Naive B cell (primary cell): ENCODE data around the gene RHCE. TPM values are rescaled to one million over a fixed set of nuclear protein-coding genes. Genes with fewer than 3 reads are reported as not detected.
A peak's percentile ranks its signal among the peaks of the same experiment; 100 is the strongest.
"Not testable (repeated sequence)": the region's sequence is repeated elsewhere in the genome, so short reads cannot be mapped to it uniquely, and the experiment has no call there.

Experiments used
- ATAC-seq, 2 donors: fragments of 150-1000 bp; cut with Tn5 transposase; 2 replicates each; pipeline ENCODE4 v1.10.0; 2021; ENCODE audit warnings: low read depth in 2 of 2, mild to moderate bottlenecking in 2 of 2, moderate library complexity in 2 of 2
- DNase-seq: peaks from one replicate; pipeline ENCODE4 v3.0.0; 2022
- H3K27ac Mint-ChIP-seq, 6 donors: one replicate each; pipeline ENCODE4 v1.8.0; 2020 to 2022; ENCODE audit warnings: mild to moderate bottlenecking in 6 of 6, mixed read lengths in 6 of 6, moderate library complexity in 5 of 6, inconsistent platforms in 2 of 6
- H3K27me3 Mint-ChIP-seq, 3 donors: one replicate each; pipeline ENCODE4 v1.8.0; 2021 to 2022; ENCODE audit warnings: mixed read lengths in 3 of 3, mild to moderate bottlenecking in 1 of 3
- H3K36me3 Mint-ChIP-seq, 2 donors: one replicate each; pipeline ENCODE4 v1.8.0; 2020 to 2022; ENCODE audit warnings: mixed read lengths in 2 of 2, inconsistent platforms in 1 of 2, mild to moderate bottlenecking in 1 of 2
- H3K4me1 Mint-ChIP-seq, 3 donors: one replicate each; pipeline ENCODE4 v1.8.0; 2020 to 2022; ENCODE audit warnings: mixed read lengths in 3 of 3, inconsistent platforms in 1 of 3, mild to moderate bottlenecking in 1 of 3, moderate library complexity in 1 of 3
- H3K4me3 Mint-ChIP-seq, 8 donors: one replicate each; pipeline ENCODE4 v1.8.0; 2020 to 2022; ENCODE audit warnings: mild to moderate bottlenecking in 8 of 8, mixed read lengths in 8 of 8, moderate library complexity in 8 of 8, inconsistent platforms in 2 of 8
- H3K9me3 Mint-ChIP-seq, 7 donors: one replicate each; pipeline ENCODE4 v1.8.0; 2020 to 2022; ENCODE audit warnings: mixed read lengths in 7 of 7, mild to moderate bottlenecking in 5 of 7, inconsistent platforms in 2 of 7, moderate library complexity in 1 of 7
- polyA plus RNA-seq, 6 donors: library from polyadenylated mRNA; unstranded; fragments of 300-500 nt; fragmentation: Illumina TruSeq; gene quantifications; one replicate each; pipeline ENCODE4 v1.2.3, GENCODE V29; 2021; ENCODE audit warnings: low read depth in 6 of 6

The RHCE gene
- polyA plus RNA-seq, 6 donors from 2014 or later: 0.23 to 0.70 (median 0.28) TPM; not detected in 3

GRCh38 chr1:25445993-25446538 lies 25.4 kb upstream of the RHCE start:
- peak overlapping the region in 2 of 6 donors; percentile 14 to 96 for H3K27ac Mint-ChIP-seq
- no peak overlapping the region for H3K4me3 Mint-ChIP-seq
- no peaks in the 10 kb centered on the region for H3K27me3 Mint-ChIP-seq
- DNase-seq (no peak), ATAC-seq (no peak)
- peaks cover 15 to 29% (median 21%) of the 10 kb centered on the region in 3 donors for H3K4me1 Mint-ChIP-seq
- no peaks in the 10 kb centered on the region for H3K9me3 Mint-ChIP-seq
- H3K36me3 Mint-ChIP-seq: no peaks in the 10 kb centered on the region

GRCh38 chr1:25444604-25445003 lies 24.0 kb upstream of the RHCE start:
- H3K27me3 Mint-ChIP-seq, H3K9me3 Mint-ChIP-seq, H3K36me3 Mint-ChIP-seq, H3K4me3 Mint-ChIP-seq, DNase-seq, ATAC-seq: not testable (repeated sequence)
- Mint-ChIP-seq H3K27ac (peak overlapping the region in 1 of 6 donors; percentile 93), H3K4me1 (peaks cover 20 to 25% (median 21%) of the 10 kb centered on the region in 3 donors)

- Mint-ChIP-seq H3K36me3 (no peaks in the 10 kb centered on the region), H3K27me3 (no peaks in the 10 kb centered on the region), H3K27ac (peak overlapping the region in 3 of 6 donors; percentile 29 to 88 (median 51)), H3K4me3 (peak overlapping the region in 1 of 8 donors; percentile 43), H3K9me3 (no peaks in the 10 kb centered on the region), H3K4me1 (peaks cover 20 to 25% (median 21%) of the 10 kb centered on the region in 3 donors)
- DNase-seq: no peak
- ATAC-seq: no peak
Observed at GRCh38 chr1:25443030-25443699, 22.5 kb upstream of the RHCE start.

- H3K27ac Mint-ChIP-seq: peak overlapping the region in 3 of 6 donors; percentile 5 to 34 (median 7)
Observed at GRCh38 chr1:25442178-25442577, 21.6 kb upstream of the RHCE start.

DNA sequence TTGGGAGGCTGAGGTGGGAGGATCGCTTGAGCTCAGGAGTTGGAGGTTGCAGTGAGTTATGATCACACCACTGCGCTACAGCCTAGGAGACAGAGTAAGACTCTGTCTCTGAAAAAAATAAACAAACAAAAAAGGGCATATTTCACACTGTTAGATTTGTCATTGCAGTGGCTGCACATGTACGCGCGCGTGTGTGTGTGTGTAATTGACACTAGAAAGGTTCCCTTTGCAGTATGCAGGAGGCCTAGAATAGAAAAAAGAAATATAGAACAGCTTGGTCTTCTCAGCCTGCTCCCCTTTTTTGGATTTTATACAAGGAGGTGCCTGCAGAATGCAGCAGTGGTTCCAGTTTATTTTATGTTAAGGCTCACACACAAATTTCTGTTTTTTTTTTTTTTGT lies 18.7 kb upstream of the RHCE start:
- Mint-ChIP-seq H3K27me3 (no peaks in the 10 kb centered on the region), H3K4me1 (peaks cover 36 to 52% (median 45%) of the 10 kb centered on the region in 3 donors), H3K36me3 (no peaks in the 10 kb centered on the region), H3K4me3 (no peak overlapping the region), H3K27ac (no peak overlapping the region), H3K9me3 (no peaks in the 10 kb centered on the region)
- ATAC-seq (no peak), DNase-seq (no peak)

More at GRCh38 chr1:25442178-25442577, 21.6 kb upstream of the RHCE start:
- no peak for ATAC-seq
- no peak overlapping the region for H3K4me3 Mint-ChIP-seq
- no peaks in the 10 kb centered on the region for H3K9me3 Mint-ChIP-seq
- no peak for DNase-seq
- no peaks in the 10 kb centered on the region for H3K36me3 Mint-ChIP-seq
- peaks cover 20 to 33% (median 21%) of the 10 kb centered on the region in 3 donors for H3K4me1 Mint-ChIP-seq
- no peaks in the 10 kb centered on the region for H3K27me3 Mint-ChIP-seq

DNA sequence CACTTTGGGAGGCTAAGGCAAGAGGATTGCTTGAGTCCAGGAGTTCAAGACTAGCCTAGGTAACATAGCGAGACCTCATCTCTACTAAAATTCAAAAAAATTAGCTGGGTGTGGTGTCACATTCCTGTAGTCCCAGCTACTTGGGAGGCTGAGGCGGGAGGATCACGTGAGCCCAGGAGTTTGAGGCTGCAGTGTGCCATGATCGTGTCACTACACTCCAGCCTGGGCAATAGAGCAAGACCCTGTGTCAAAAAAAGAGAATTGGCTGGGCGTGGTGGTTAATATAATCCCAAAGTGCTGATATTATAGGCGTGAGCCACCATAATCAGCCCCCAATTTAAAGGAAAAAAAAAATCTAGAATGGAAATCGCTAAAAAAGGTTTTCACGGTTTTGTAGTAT lies 17.0 kb upstream of the RHCE start:
- ATAC-seq (no peak), DNase-seq (no peak)
- Mint-ChIP-seq H3K9me3 (no peaks in the 10 kb centered on the region), H3K4me1 (peaks cover 39 to 62% (median 52%) of the 10 kb centered on the region in 3 donors), H3K36me3 (no peaks in the 10 kb centered on the region), H3K27ac (peak overlapping the region in 1 of 6 donors; percentile 44), H3K4me3 (no peak overlapping the region), H3K27me3 (no peaks in the 10 kb centered on the region)

- Mint-ChIP-seq H3K9me3 (no peaks in the 10 kb centered on the region), H3K4me1 (peaks cover 33 to 68% (median 50%) of the 10 kb centered on the region in 3 donors), H3K27ac (peak overlapping the region in 5 of 6 donors; percentile 6 to 61 (median 39)), H3K27me3 (no peaks in the 10 kb centered on the region), H3K4me3 (peak overlapping the region in 6 of 8 donors; percentile 2 to 90 (median 50)), H3K36me3 (no peaks in the 10 kb centered on the region)
- no peak for ATAC-seq
- no peak for DNase-seq
Observed at GRCh38 chr1:25435397-25436108, 14.9 kb upstream of the RHCE start.

DNA sequence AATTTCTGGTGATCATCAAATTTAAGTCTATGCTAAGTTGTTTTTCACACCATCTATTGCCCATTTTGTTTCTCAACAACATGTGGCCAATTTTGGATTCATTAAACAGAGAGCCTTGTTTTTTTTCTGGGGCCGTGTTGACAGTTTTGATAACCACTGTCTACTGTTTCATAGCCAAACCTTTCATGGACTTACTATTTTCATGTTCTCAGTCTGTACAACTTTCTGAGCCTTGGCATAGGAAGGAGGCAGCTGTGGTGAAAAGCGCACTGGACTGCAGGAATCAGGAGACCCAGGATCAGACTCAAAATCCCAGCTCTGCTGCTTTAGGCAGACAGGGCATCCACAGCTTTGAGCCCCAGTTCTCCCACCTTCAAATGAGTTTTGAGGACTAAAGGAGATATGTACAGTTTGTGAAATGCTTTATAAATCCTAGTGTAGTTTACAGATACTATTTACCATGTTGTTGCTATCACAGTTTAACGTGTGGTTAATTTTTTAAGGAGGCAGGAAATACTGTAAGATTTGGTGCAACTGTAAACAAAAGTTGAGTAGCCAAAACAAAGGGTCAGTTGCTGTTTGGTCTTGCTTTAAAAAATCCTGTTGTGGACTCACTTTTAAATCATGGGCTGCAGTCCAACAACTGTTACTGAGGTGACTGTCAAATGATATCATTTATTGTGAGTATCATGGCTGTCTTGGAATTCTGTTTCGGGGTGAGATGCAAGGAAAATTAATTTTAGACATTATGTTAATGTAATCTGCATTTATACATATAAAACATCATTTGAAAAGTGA lies 13.0 kb upstream of the RHCE start:
- no peaks in the 10 kb centered on the region for H3K27me3 Mint-ChIP-seq
- DNase-seq (no peak), ATAC-seq (no peak)
- H3K4me1 Mint-ChIP-seq: peaks cover 33 to 69% (median 50%) of the 10 kb centered on the region in 3 donors
- H3K9me3 Mint-ChIP-seq: no peaks in the 10 kb centered on the region
- peak overlapping the region in 3 of 8 donors; percentile 20 to 90 (median 69) for H3K4me3 Mint-ChIP-seq
- H3K27ac Mint-ChIP-seq: peak overlapping the region in 4 of 6 donors; percentile 2 to 75 (median 26)
- no peaks in the 10 kb centered on the region for H3K36me3 Mint-ChIP-seq

GRCh38 chr1:25432749-25433388 lies 12.2 kb upstream of the RHCE start:
- Mint-ChIP-seq H3K9me3 (no peaks in the 10 kb centered on the region), H3K27me3 (no peaks in the 10 kb centered on the region), H3K4me3 (peak overlapping the region in 6 of 8 donors; percentile 3 to 98 (median 87)), H3K36me3 (no peaks in the 10 kb centered on the region), H3K4me1 (peaks cover 33 to 68% (median 50%) of the 10 kb centered on the region in 3 donors), H3K27ac (peak overlapping the region in 3 of 6 donors; percentile 7 to 43 (median 23))
- DNase-seq: no peak
- ATAC-seq: no peak

DNA sequence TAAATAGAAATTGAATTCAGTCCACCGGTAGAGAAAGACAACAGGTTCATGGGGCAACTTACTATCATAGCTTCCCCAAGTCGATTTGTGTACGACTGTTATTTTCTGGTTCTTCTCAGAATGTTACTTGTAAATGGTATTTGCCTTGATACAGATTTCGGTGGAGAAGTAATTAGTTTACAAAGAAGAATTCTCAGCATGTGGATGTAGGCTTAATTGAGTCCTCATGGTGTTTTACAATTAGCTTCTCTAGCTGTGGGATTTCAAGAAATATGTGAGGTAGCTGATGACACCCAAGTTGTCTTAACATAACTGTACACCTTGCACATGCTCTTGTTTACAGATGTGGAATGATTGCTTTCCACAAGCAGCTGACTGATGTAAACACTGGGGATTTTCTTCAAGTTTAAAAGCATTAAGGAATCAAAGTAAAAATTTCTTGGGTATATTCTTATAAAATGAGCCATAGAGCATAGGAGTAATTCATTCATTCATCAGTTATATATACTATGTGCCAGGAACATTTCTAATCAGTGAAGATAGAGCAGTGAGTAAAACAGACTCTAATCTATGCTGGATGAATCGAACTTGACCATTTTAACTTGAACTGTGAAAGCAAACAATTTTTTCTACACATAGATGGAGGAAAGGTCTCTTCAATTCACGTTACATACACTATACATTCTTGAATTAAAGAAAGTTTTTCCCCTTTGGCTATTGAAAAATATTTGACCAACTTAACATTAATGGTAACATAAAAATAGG lies 11.5 kb upstream of the RHCE start:
- Mint-ChIP-seq H3K36me3 (no peaks in the 10 kb centered on the region), H3K9me3 (no peaks in the 10 kb centered on the region), H3K4me1 (peaks cover 33 to 61% (median 50%) of the 10 kb centered on the region in 3 donors), H3K27ac (peak overlapping the region; percentile 12 to 92 (median 88)), H3K27me3 (no peaks in the 10 kb centered on the region), H3K4me3 (peak overlapping the region; percentile 81 to 98 (median 89))
- no peak for ATAC-seq
- DNase-seq: no peak

GRCh38 chr1:25430967-25431881 lies 10.6 kb upstream of the RHCE start:
- Mint-ChIP-seq H3K27me3 (no peaks in the 10 kb centered on the region), H3K27ac (peak overlapping the region in 5 of 6 donors; percentile 88 to 99 (median 92))
- peak; percentile 59 to 60 for ATAC-seq

More at GRCh38 chr1:25430967-25431881, 10.6 kb upstream of the RHCE start:
- Mint-ChIP-seq H3K4me1 (peaks cover 26 to 52% (median 43%) of the 10 kb centered on the region in 3 donors), H3K36me3 (no peaks in the 10 kb centered on the region), H3K9me3 (no peaks in the 10 kb centered on the region), H3K4me3 (peak overlapping the region; percentile 84 to 99 (median 97))
- DNase-seq: peak; percentile 85
